Neuron (in vitro differentiated cells): ENCODE measurements around the gene FBXO21.
A peak's percentile ranks its signal among the peaks of the same experiment; 100 is the strongest.
"Not testable (repeated sequence)": the region's sequence is repeated elsewhere in the genome, so short reads cannot be mapped to it uniquely, and the experiment has no call there.

ENCODE experiments used
- H2AFZ ChIP-seq: one replicate; pipeline ENCODE4 v1.6.1; 2013; ENCODE audit warnings: low read depth, mild to moderate bottlenecking, inconsistent platforms, low read length, moderate library complexity
- H3K27me3 ChIP-seq: one replicate; pipeline ENCODE4 v1.6.1; 2013; ENCODE audit warnings: low read length; ENCODE audit not compliant: insufficient read depth
- H3K36me3 ChIP-seq: one replicate; pipeline ENCODE4 v1.6.1; 2013; ENCODE audit warnings: low read length; ENCODE audit not compliant: insufficient read depth
- H3K4me1 ChIP-seq: one replicate; pipeline ENCODE4 v1.6.1; 2013; ENCODE audit warnings: low read length; ENCODE audit not compliant: insufficient read depth
- H3K4me3 ChIP-seq: 2 replicates; pipeline ENCODE4 v1.5.1; 2013; ENCODE audit warnings: mild to moderate bottlenecking, low read length, moderate library complexity
- H3K9me3 ChIP-seq: one replicate; pipeline ENCODE4 v1.6.1; 2013; ENCODE audit warnings: low read length

The FBXO21 gene, protein sequence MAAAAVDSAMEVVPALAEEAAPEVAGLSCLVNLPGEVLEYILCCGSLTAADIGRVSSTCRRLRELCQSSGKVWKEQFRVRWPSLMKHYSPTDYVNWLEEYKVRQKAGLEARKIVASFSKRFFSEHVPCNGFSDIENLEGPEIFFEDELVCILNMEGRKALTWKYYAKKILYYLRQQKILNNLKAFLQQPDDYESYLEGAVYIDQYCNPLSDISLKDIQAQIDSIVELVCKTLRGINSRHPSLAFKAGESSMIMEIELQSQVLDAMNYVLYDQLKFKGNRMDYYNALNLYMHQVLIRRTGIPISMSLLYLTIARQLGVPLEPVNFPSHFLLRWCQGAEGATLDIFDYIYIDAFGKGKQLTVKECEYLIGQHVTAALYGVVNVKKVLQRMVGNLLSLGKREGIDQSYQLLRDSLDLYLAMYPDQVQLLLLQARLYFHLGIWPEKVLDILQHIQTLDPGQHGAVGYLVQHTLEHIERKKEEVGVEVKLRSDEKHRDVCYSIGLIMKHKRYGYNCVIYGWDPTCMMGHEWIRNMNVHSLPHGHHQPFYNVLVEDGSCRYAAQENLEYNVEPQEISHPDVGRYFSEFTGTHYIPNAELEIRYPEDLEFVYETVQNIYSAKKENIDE

DNA sequence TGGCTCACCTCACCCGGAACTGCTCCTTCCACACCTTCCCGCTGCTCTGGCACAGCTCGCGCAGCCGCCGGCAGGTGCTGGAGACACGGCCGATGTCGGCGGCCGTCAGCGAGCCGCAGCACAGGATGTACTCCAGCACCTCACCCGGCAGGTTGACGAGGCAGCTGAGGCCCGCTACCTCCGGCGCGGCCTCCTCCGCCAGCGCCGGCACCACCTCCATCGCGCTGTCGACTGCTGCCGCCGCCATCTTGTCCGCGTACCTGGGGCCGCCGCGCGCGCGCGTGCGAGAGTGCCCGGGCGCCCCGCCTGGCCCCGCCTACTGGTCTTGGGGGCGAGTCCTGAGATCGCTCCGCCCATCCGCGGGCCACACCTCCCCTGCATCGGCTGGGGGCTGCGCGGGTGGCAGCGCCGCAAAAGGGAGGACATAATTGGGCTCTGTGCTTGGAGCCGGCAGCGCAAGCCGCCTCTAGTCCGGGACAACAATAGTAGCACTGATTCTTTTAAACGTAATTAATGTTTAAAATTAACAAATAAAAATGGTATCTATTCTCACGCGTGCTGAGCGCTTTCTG, at the start of gene FBXO21:
TSS of gene FBXO21 (minus strand) at position 261 of the 572 bp plus-strand sequence. CDS start at position 247, 14 bp downstream.
- peak within 1 kb of the TSS; percentile 96 for H3K4me3 ChIP-seq
- no peaks in the 10 kb centered on the region for H3K27me3 ChIP-seq
- H3K9me3 ChIP-seq, result no peaks in the 10 kb centered on the region
- peaks cover 16% of the 10 kb centered on the region for H3K4me1 ChIP-seq
- peaks cover 18% of the 10 kb centered on the region for H3K36me3 ChIP-seq
- peak within 1 kb of the TSS; percentile 21 for H2AFZ ChIP-seq

DNA sequence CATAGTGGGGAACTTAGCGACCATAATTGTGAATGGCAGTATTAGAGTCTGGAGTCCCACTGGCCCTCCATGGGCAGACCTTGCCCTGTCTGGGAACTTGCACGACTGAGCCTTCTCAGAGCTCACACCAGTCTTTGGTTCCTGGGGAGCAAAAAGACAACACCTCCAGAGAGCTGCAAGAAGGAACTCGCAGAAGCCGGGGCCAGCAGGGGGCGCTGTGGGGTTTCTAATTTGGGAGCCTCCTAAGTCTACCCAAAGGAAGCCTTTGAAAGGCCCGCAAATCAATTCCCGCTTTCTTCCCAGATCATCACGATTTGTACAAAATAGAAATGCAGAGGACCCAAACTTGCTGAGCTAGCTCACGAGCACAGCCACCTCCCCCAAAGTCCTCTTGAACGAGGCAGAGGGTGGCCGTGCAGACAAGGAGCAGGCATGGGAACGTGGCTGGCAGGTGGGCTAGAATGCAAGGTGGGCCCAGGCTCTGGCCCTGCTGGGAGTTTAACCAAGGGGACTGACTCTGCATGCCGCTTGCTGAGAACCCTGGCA, 46.3 kb upstream of the FBXO21 start:
- Histone ChIP-seq H3K27me3 (peaks cover 25% of the 10 kb centered on the region), H2AFZ (no peak overlapping the region), H3K36me3 (no peaks in the 10 kb centered on the region), H3K4me3 (no peak overlapping the region), H3K4me1 (no peaks in the 10 kb centered on the region), H3K9me3 (no peaks in the 10 kb centered on the region)

DNA sequence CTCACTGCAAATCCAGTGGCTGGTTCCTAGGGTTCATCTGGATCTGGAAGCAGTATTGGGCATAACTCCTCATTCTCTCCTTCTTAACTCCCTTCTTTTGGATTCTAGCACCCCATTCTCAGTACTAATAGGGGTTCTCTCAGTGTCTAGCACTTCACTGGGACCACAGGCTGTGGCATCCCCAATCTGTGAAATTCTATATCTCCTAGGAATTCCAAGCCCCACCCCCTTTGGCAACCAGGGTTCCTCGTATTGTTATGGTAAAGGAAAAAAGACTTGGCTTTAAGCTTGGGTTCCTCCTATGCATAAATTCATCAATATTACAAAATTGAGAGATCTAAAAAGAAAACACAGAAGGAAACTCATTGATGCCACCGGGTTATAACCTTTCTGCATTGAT, 45.0 kb upstream of the FBXO21 start:
- no peak overlapping the region for H2AFZ ChIP-seq
- no peaks in the 10 kb centered on the region for H3K36me3 ChIP-seq
- H3K4me3 ChIP-seq, result no peak overlapping the region
- H3K4me1 ChIP-seq, result no peaks in the 10 kb centered on the region
- peaks cover 25% of the 10 kb centered on the region for H3K27me3 ChIP-seq
- H3K9me3 ChIP-seq, result no peaks in the 10 kb centered on the region

DNA sequence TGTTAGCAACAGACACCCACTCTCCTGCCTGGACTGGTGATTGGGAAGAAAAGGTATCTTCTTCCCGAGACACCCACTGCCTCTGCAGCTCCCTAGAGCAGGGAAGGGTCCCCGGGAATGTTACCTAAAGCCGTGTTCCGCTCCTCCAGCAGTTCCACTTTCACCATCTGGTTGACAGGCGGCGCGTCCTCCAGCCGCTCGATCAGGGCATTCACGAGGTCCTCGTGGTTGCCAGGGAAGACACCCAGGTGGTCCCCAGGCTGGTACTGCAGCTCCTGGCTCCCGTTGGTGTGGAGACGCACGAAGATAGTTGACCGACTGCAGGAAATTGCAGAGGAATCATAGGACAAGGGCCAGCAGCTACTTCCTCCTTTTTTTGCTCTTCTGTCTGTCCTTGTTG, 44.2 kb upstream of the FBXO21 start:
- H3K4me3 ChIP-seq, result no peak overlapping the region
- no peaks in the 10 kb centered on the region for H3K36me3 ChIP-seq
- H2AFZ ChIP-seq, result no peak overlapping the region
- no peaks in the 10 kb centered on the region for H3K9me3 ChIP-seq
- H3K27me3 ChIP-seq, result peaks cover 21% of the 10 kb centered on the region
- no peaks in the 10 kb centered on the region for H3K4me1 ChIP-seq

DNA sequence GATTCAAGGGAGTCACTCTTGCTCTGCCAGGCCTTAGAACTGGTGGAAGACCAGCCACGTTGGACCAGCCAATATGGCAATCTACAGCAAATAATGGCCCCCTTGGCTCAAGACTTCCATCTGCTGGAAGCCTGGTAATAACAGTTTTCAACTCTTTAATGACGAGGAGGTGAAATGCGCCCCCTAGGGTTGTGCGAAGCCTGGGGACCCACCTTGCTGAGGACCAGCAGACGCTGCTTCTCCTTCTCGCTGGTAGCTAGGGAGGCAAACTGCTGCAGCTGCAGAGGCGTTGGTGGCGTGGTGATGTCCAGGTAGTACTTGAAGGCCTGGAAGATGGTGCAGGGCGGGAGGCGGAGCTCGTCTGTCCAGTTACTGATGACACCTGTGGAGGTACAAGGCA, 41.5 kb upstream of the FBXO21 start:
- H3K4me1 ChIP-seq, result no peaks in the 10 kb centered on the region
- H3K36me3 ChIP-seq, result no peaks in the 10 kb centered on the region
- H3K9me3 ChIP-seq, result no peaks in the 10 kb centered on the region
- no peak overlapping the region for H2AFZ ChIP-seq
- peaks cover 9% of the 10 kb centered on the region for H3K27me3 ChIP-seq
- H3K4me3 ChIP-seq, result no peak overlapping the region

DNA sequence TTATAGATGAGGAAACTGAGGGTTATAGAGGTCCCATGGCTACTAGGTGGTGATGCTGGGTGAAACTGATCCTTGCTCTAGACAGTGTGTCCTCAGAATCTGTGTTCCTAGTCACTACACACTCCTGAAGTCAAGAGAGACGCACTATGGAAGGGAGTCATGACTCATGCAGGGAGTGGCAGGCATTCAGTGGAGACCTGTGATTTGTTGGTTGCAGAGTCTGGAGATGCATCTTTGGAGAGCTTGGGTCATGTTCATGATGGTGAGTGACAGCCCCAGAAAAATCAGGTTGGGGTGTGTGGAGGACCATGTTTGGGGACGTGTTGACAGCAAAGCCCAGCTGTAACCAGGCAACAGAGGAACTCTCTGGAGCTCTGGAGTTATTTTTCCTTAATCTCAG, 38.0 kb upstream of the FBXO21 start:
- no peaks in the 10 kb centered on the region for H3K4me1 ChIP-seq
- H3K27me3 ChIP-seq, result no peaks in the 10 kb centered on the region
- no peak overlapping the region for H3K4me3 ChIP-seq
- no peaks in the 10 kb centered on the region for H3K36me3 ChIP-seq
- no peak overlapping the region for H2AFZ ChIP-seq
- H3K9me3 ChIP-seq, result no peaks in the 10 kb centered on the region

DNA sequence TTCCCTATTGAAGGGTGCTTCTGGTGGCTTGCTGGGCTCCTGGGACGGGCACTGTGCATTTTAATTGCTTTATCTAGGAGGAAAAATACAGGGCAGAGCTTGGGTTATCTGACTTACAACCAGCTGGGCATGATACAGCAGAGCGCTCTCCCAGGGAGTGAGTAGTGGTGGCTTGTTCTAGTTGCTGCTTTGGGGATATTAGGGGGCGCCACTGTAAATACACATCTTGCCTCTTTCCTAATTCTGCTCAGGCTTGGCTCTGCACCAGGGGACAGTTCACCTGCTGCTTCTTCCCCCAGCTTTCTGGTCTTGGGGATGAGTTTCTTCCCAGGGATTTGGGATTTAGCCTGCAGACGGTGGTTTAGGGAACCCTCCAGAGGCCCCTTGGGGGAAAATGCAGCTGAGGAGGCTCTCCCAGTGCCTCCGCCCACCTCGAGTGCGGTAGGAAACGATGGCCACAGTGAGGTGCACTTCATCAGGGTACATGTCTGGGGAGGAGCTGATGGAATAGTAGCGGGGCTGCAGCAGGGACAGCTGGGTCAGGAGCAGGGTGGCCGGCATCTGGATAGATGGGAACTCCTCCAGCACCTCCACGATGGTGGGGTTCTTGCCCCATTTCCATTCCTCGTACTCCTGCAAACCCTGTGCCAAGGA, 36.9 kb upstream of the FBXO21 start:
- Histone ChIP-seq H3K9me3 (no peaks in the 10 kb centered on the region), H3K36me3 (no peaks in the 10 kb centered on the region), H3K27me3 (no peaks in the 10 kb centered on the region), H2AFZ (no peak overlapping the region), H3K4me3 (no peak overlapping the region), H3K4me1 (no peaks in the 10 kb centered on the region)

DNA sequence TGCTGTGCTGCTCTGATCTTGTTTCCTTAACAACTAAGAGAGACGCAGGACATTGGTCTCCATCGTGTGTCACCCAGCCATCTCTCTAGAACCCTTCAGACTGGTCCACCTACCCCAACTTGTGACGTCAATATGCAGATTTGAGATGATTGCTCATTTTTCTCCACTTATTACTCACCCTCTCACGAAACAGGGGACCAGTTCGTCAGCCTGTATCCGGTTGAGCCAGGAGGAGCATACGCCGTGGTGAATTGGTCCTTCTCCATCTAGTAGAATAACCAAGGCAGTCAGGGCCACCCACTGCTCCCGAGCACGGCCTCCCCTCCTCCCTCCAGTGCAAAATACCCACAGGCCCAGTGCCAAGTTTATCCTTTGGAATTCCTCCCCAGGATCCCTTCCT, 36.2 kb upstream of the FBXO21 start:
- no peak overlapping the region for H2AFZ ChIP-seq
- no peaks in the 10 kb centered on the region for H3K36me3 ChIP-seq
- H3K4me1 ChIP-seq, result no peaks in the 10 kb centered on the region
- no peak overlapping the region for H3K4me3 ChIP-seq
- H3K9me3 ChIP-seq, result no peaks in the 10 kb centered on the region
- H3K27me3 ChIP-seq, result no peaks in the 10 kb centered on the region

DNA sequence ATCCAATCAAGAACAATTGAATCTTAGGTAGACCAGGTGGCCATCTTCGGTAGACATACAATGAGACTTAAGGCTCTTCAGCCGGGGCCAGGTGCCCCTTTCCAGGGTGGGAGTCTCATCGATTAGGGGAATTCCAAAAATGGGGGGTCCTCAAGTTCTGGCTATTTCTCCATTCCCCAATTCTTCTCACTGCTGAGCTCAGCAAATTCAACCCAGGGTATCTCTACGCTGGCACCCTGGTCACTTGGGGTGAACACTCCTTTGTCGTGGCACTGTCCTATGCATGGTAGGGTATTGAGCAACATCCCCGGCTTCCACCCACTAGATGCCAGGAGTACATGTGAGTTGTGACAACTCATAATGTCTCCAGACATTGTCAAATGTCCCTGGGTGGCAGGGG, 34.9 kb upstream of the FBXO21 start:
- H3K27me3 ChIP-seq, result peaks cover 2% of the 10 kb centered on the region
- H3K4me1 ChIP-seq, result no peaks in the 10 kb centered on the region
- no peaks in the 10 kb centered on the region for H3K9me3 ChIP-seq
- H2AFZ ChIP-seq, result no peak overlapping the region
- H3K4me3 ChIP-seq, result no peak overlapping the region
- H3K36me3 ChIP-seq, result no peaks in the 10 kb centered on the region

DNA sequence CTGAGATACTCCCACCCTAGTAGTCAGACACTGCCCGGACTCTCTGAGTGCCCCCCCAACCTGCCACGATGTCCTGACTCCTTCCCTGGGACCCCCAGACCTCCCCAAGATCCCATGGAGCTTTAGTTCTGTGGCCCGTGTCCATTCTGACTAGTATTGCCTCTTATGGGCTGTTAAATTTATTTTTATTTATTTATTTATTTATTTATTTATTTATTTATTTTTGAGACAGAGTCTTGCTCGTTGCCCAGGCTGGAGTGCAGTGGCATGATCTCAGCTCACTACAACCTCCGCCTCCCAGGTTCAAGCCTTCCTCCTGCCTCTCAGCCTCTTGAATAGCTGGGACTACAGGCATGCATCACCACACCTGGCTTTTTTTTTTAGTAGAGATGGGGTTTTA, 30.7 kb upstream of the FBXO21 start:
- not testable (repeated sequence) for H3K4me1 ChIP-seq, H3K4me3 ChIP-seq, H3K27me3 ChIP-seq, H3K36me3 ChIP-seq, H2AFZ ChIP-seq, H3K9me3 ChIP-seq

DNA sequence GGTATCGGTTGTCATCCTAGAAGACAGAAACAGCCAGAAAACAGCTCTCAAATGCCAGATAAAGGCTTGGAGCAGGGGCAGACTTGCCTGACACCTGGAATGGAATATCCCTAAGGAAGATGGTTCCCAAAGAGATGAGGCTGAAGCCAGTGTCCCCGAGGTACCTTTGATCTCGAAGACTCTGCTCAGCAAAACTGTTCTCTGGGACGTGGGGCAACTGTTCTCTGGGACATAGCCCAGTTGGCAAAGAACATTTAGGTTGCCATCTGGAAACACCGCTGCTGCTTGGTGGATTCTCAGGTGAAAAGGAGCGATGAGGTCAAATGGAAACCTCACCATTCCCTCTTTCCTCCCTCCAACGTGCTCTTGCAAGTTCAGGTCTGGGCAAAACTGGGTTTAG, 27.9 kb upstream of the FBXO21 start:
- Histone ChIP-seq H3K27me3 (peaks cover 7% of the 10 kb centered on the region), H3K9me3 (no peaks in the 10 kb centered on the region), H3K36me3 (no peaks in the 10 kb centered on the region), H3K4me1 (no peaks in the 10 kb centered on the region), H3K4me3 (no peak overlapping the region), H2AFZ (no peak overlapping the region)

DNA sequence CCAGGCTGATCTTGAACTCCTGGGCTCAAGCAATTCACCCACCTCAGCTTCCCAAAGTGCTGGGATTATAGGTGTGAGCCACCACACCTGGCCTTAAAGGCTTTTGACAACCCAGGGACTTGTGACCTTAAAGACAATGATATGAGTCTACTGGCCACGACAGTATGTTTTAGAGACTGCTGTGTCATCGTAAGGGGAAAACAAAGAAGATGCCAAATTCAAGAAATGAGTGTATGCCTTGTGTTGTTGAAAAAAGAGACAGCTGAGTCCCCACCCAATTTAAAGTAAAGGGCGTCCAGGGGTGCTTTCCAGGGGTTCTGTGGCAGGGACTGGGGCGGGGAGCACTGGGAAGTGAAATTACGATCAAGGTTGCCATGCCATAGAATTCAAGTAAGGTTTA, 26.4 kb upstream of the FBXO21 start:
- H2AFZ ChIP-seq, result no peak overlapping the region
- H3K36me3 ChIP-seq, result no peaks in the 10 kb centered on the region
- H3K4me3 ChIP-seq, result no peak overlapping the region
- no peaks in the 10 kb centered on the region for H3K4me1 ChIP-seq
- no peaks in the 10 kb centered on the region for H3K9me3 ChIP-seq
- peaks cover 7% of the 10 kb centered on the region for H3K27me3 ChIP-seq

DNA sequence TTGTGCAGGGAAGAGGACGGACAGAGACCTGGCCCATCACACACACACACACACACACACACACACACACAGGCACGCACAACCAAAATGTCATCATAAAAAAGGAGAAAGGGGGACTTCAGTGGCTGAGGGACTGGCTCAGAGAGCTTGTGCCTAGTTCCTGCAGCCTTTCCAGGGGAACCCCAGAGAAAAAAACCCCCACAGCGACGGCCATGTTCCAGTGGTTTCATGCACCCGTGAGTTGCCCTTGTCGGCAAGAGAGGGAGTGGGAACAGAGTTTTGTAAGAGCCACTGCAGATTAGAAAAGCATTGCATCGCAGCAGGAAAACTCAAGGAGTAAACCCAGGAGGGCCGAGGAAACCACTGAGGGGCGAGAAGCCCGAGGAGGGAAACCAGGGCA, 24.5 kb upstream of the FBXO21 start:
- Histone ChIP-seq H3K9me3 (no peaks in the 10 kb centered on the region), H3K27me3 (peaks cover 11% of the 10 kb centered on the region), H3K4me1 (no peaks in the 10 kb centered on the region), H3K4me3 (no peak overlapping the region), H3K36me3 (no peaks in the 10 kb centered on the region), H2AFZ (no peak overlapping the region)
